GM19099 (cell line): ENCODE measurements around the gene ZMIZ1.

Experiments
- POLR2A ChIP-seq: IDR thresholded peaks from 3 replicates; pipeline ENCODE4 v1.6.1; 2011; ENCODE audit warnings: low read depth; ENCODE audit not compliant: insufficient read length; ENCODE audit errors: extremely low read depth

Gene ZMIZ1

GRCh38 chr10:79359816-79360498 lies 291.2 kb downstream of the ZMIZ1 start:
- TF ChIP-seq POLR2A, result no peak

- no peak for TF ChIP-seq POLR2A
These were observed 292.0 kb downstream of the ZMIZ1 start for GRCh38 chr10:79360499-79361342.

- no peak for TF ChIP-seq POLR2A
These were observed 293.1 kb downstream of the ZMIZ1 start for GRCh38 chr10:79361726-79362397.
